NT2/D1 (cell line): Measurements from ENCODE around the gene ZNF48.

Experiments used
- SUZ12 ChIP-seq: IDR thresholded peaks from 2 replicates; pipeline ENCODE4 v1.6.1; 2011; ENCODE audit not compliant: insufficient read length, insufficient read depth; ENCODE audit errors: extremely low read depth
- ZNF274 ChIP-seq: IDR thresholded peaks from 2 replicates; pipeline ENCODE4 v1.6.1; 2011; ENCODE audit warnings: mild to moderate bottlenecking, low read depth, low read length

- TF ChIP-seq SUZ12 (no peak), ZNF274 (no peak)
Measured at GRCh38 chr16:30439720-30440348, 44.6 kb downstream of the ZNF48 start.
